NB4 (cell line): Measurements from ENCODE around the gene SPCS1.

Experiments used
- CTCF ChIP-seq: IDR thresholded peaks from one replicate; pipeline ENCODE4 v1.5.1; 2012; ENCODE audit warnings: low read depth, low read length
- MYC ChIP-seq: IDR thresholded peaks from 2 replicates; pipeline ENCODE4 v1.6.1; 2011; ENCODE audit warnings: low read depth, low read length
- POLR2A ChIP-seq: IDR thresholded peaks from 2 replicates; pipeline ENCODE4 v1.6.1; 2011; ENCODE audit warnings: mild to moderate bottlenecking; ENCODE audit not compliant: insufficient read length; ENCODE audit errors: extremely low read depth
- TF ChIP-seq, protein P1 (sequence below): IDR thresholded peaks from 2 replicates; pipeline ENCODE4 v1.6.1; 2011; ENCODE audit warnings: low read depth, low read length

GRCh38 chr3:52683611-52684010 is 22.3 kb upstream of the SPCS1 start:
- no peak for TF ChIP-seq POLR2A
- no peak for TF ChIP-seq CTCF
- TF ChIP-seq, protein P1, sequence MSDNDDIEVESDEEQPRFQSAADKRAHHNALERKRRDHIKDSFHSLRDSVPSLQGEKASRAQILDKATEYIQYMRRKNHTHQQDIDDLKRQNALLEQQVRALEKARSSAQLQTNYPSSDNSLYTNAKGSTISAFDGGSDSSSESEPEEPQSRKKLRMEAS = no peak
- no peak for TF ChIP-seq MYC
